ENCODE data around the gene TSPAN16. TPM values are rescaled to one million over a fixed set of nuclear protein-coding genes. Genes with fewer than 3 reads are reported as not detected.
A peak's percentile ranks its signal among the peaks of the same experiment; 100 is the strongest.
"Not testable (repeated sequence)": the region's sequence is repeated elsewhere in the genome, so short reads cannot be mapped to it uniquely, and the experiment has no call there.

TSPAN16 gene
- total RNA-seq, 4 donors from 2014 or later = not detected

DNA sequence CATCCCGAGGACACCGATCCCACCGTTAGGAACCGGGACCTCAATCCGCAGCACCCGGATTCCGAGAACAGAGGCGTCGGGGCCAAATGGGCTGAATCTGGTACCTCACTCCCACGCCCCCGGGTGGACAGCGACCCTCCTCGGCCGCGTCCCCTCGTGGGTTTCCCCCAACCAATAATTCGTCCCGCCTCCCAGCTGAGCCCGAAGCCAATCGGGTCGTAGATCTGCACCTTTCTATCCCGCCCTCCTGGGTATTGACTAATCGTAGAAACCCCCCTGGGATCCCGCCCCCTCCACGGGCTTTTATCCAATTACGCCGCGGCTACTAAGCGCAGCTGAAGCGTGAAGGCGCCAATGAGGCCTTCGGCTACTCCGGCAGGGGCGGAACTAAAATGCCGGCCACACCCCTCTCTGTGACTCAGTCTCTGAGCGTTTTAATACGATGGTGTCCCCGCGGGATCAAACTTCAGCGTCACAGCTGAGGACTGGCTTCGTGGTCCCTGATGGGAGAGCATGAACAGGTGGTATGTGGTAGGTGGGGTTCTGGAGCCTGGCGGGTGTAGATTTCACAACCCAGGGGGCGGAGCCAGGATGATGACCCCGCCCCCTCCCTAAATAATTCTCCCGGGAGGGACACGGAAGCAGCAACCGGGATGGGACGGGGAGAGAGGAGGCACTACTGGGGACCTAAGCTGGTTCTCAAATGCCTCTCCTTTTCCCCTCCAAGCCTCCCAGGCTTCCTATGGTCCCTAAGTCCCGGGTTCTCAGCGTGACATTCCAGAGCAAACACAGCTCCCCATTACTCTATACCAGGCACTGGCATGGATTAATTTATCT lies 50.4 kb downstream of the TSPAN16 start, which contains the start of the genes CCDC159 and TMEM205:
TSS of gene CCDC159 (plus strand) at position 416 of the 837 bp plus-strand sequence. CDS start at position 504, 88 bp downstream.
TSS of gene TMEM205 (minus strand) at position 165 of the 837 bp plus-strand sequence. CDS start 649 bp downstream, outside the sequence.
- H3K4me3 ChIP-seq = peak within 1 kb of the TSS; percentile 56 to 91 (median 79)
- intact Hi-C loops (cut with DNase I) = no loop called here
- H3K27me3 ChIP-seq = no peaks in the 10 kb centered on the region
- H3K36me3 ChIP-seq = peaks cover 0 to 16% (median 0%) of the 10 kb centered on the region in 3 donors
- TF ChIP-seq CTCF (IDR thresholded peaks at IDR 0.05) = no peak
- TF ChIP-seq POLR2A (IDR thresholded peaks at IDR 0.05) = peak in 3 of 4 donors; percentile 73 to 78 (median 78)
- H3K4me1 ChIP-seq = peaks cover 27 to 47% (median 33%) of the 10 kb centered on the region in 3 donors
- peak within 1 kb of the TSS; percentile 85 to 94 (median 88) for H3K27ac ChIP-seq
- WGBS, 2 donors = 0 to 1% methylated on average over 19 to 24 of the region's 50 CpGs
- peak; percentile 89 for DNase-seq
- no peaks in the 10 kb centered on the region for H3K9me3 ChIP-seq

DNA sequence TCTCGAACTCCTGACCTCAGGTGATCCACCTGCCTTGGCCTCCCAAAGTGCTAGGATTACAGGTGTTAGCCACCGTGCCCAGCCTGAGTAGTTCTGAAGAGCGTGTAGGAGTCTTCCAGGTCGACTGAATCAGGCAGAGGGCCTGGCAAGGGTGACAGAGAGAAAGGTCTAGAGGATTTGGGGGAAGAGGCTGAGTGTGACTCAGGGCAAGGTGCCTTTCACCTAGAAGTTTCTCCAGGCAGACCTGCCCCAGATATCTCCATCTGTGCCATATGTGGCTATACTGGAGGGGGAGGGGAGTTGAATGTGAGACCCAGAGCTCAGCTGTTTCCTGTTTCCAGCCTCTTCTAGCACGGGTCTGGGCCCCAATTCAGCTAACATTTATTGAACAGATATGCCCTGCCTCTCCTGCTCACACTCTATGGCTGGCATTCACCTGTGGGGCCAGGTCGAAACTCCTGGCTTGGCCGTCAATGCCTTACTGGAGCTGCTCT lies 51.6 kb downstream of the TSPAN16 start:
- Histone ChIP-seq H3K27ac (peak overlapping the region in 1 of 4 donors; percentile 86), H3K36me3 (peaks cover 0 to 4% (median 0%) of the 10 kb centered on the region in 3 donors), H3K4me1 (peaks cover 27 to 47% (median 33%) of the 10 kb centered on the region in 3 donors), H3K27me3 (no peaks in the 10 kb centered on the region), H3K4me3 (no peak overlapping the region), H3K9me3 (no peaks in the 10 kb centered on the region)
- 69 to 71% methylated on average over 3 to 6 of the region's 7 CpGs for WGBS, 2 donors
- TF ChIP-seq CTCF (IDR thresholded peaks at IDR 0.05) (no peak), POLR2A (IDR thresholded peaks at IDR 0.05) (no peak)
- DNase-seq = no peak
- intact Hi-C loops (cut with DNase I) = no loop called here

DNA sequence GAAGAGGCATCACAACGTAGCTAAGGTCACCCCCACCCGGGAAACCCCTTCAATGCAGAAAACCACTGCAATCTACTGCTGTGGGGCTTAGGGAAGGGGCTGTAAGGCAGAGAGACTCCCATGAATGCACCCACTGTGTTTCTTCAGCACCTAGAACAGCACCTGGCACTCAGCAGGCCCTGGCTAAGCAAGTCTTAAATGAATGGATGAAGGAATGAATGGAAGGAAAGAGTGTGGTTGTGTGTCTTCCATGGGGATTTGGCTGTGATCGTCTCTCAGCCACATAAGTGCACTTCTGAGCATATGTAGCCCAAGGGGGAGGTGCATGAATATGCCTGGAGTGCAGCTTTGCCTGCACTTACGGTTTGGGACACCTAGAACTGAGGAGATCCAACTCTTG lies 53.2 kb downstream of the TSPAN16 start:
- no peaks in the 10 kb centered on the region for H3K9me3 ChIP-seq
- no peaks in the 10 kb centered on the region for H3K27me3 ChIP-seq
- H3K4me3 ChIP-seq = no peak overlapping the region
- H3K4me1 ChIP-seq = peaks cover 17 to 31% (median 22%) of the 10 kb centered on the region in 3 donors
- no peaks in the 10 kb centered on the region for H3K36me3 ChIP-seq
- no peak for DNase-seq
- intact Hi-C loops (cut with DNase I) = no loop called here
- no peak for TF ChIP-seq POLR2A (IDR thresholded peaks at IDR 0.05)
- TF ChIP-seq CTCF (IDR thresholded peaks at IDR 0.05) = no peak
- WGBS, 2 donors = 76 to 83% methylated on average over 2 of the region's 4 CpGs
- H3K27ac ChIP-seq = no peak overlapping the region

DNA sequence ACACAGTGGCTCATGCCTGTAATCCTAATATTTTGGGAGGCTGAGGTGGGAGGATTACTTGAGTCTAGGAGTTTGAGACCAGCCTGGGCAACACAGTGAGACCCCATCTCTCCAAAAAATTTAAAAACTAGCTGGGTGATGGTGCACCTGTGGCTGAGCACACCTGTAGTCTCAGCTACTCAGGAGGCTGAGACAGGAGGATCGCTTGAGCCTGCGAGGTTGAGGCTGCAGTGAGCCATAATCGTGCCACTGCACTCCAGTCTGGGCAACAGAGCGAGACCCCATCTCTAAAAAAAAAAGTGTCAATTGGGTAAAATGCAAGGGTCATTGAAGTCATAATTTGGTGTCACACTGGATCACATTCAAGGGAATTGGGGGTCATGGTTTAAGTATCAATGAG lies 58.1 kb downstream of the TSPAN16 start:
- H3K27ac ChIP-seq; H3K36me3 ChIP-seq; intact Hi-C loops (cut with DNase I); H3K27me3 ChIP-seq; H3K9me3 ChIP-seq; DNase-seq; H3K4me3 ChIP-seq: not testable (repeated sequence)
- H3K4me1 ChIP-seq = peaks cover 0 to 24% (median 3%) of the 10 kb centered on the region in 3 donors
- 93 to 100% methylated on average over 3 to 4 of the region's 4 CpGs for WGBS, 2 donors

- Histone ChIP-seq H3K9me3 (no peaks in the 10 kb centered on the region), H3K4me1 (peaks cover 0 to 34% (median 3%) of the 10 kb centered on the region in 3 donors), H3K4me3 (peak within 1 kb of the TSS; percentile 55 to 78 (median 66)), H3K36me3 (peaks cover 0 to 7% (median 0%) of the 10 kb centered on the region in 3 donors), H3K27ac (peak within 1 kb of the TSS; percentile 69 to 80 (median 74)), H3K27me3 (no peaks in the 10 kb centered on the region)
- TF ChIP-seq CTCF (IDR thresholded peaks at IDR 0.05) (no peak), POLR2A (IDR thresholded peaks at IDR 0.05) (peak in 2 of 4 donors; percentile 54 to 69)
- intact Hi-C loops (cut with DNase I) = no loop called here
- DNase-seq = peak; percentile 52
- WGBS, 2 donors = 6 to 11% methylated on average over 10 to 11 of the region's 62 CpGs
These were observed 59.5 kb downstream of the TSPAN16 start, which contains the start of gene PLPPR2 for GRCh38 chr19:11355160-11356073. TSS of gene PLPPR2 (plus strand) at chr19:11355432. CDS start at chr19:11357674, 2,242 bp downstream.

All from esophagus squamous epithelium (tissue), 5 donors.